H1 (cell line): ENCODE results near the gene DCAF15. TPM values are rescaled to one million over a fixed set of nuclear protein-coding genes. Genes with fewer than 3 reads are reported as not detected.

Experiments
- ASH2L ChIP-seq: fragments of 200-600, 300-600 bp; sonication (generic); IDR thresholded peaks from one replicate; pipeline ENCODE4 v1.7.1; 2017; ENCODE audit warnings: low read length
- BCL11A ChIP-seq, 2 experiments: IDR thresholded peaks; one replicate each; pipeline ENCODE4 v1.6.1; 2011; ENCODE audit warnings: low read depth in 2 of 2, low read length in 2 of 2, mild to moderate bottlenecking in 2 of 2
- BRCA1 ChIP-seq: IDR thresholded peaks from 2 replicates; pipeline ENCODE4 v1.6.1; 2012; ENCODE audit warnings: low read depth, low read length, improper control_type of control experiment
- CHD7 ChIP-seq: fragments of 300-600 bp; sonication (generic); IDR thresholded peaks from 2 replicates; pipeline ENCODE4 v1.7.1; 2012; ENCODE audit warnings: low read length, moderate library complexity, mild to moderate bottlenecking, inconsistent platforms; ENCODE audit not compliant: insufficient replicate concordance
- EZH2 ChIP-seq: fragments of 200-600 bp; sonication (generic); IDR thresholded peaks from 2 replicates; pipeline ENCODE4 v1.7.1; 2012; ENCODE audit warnings: low read depth, mild to moderate bottlenecking, moderate library complexity, low read length, inconsistent platforms; ENCODE audit not compliant: severe bottlenecking
- FOSL1 ChIP-seq: IDR thresholded peaks from 2 replicates; pipeline ENCODE4 v1.6.1; 2011; ENCODE audit warnings: mild to moderate bottlenecking, low read depth, low read length, moderate library complexity; ENCODE audit not compliant: insufficient read depth
- SP2 ChIP-seq: IDR thresholded peaks from 2 replicates; pipeline ENCODE4 v1.6.1; 2012; ENCODE audit warnings: mild to moderate bottlenecking, low read length, inconsistent platforms
- TEAD4 ChIP-seq: IDR thresholded peaks from 2 replicates; pipeline ENCODE4 v1.6.1; 2012; ENCODE audit warnings: low read depth, low read length, inconsistent platforms, mixed read lengths
- polyA plus RNA-seq, 7 experiments: library from polyadenylated mRNA; depleted of rRNA in 3 of 7; stranded (reverse) in 5 of 7; unstranded in 2 of 7; fragments of >200 nt in 5 of 7; fragments of 200-250 nt in 2 of 7; gene quantifications; 1 replicate in 5 of 7; 2 replicates in 1 of 7; 4 replicates in 1 of 7; pipeline versions ENCODE4 v1.2.1 to v1.2.3, GENCODE V29; 2011 to 2013; ENCODE audit warnings: missing spikeins in 2 of 7, mixed read lengths in 2 of 7
- total RNA-seq: library from RNA; stranded (reverse); fragmentation: NEBNext Ultra II Directional; extraction: Animal tissue kit (Norgen Biotek cat#: 25700); gene quantifications from 2 replicates; pipeline ENCODE4 v1.2.1, GENCODE V29; 2021

The DCAF15 gene
- total and polyA plus RNA-seq, 2 of the 8 experiments (the other 6 are each of a cell fraction or from before 2014, with no cell fraction given): 68.7 to 80.8 TPM

GRCh38 chr19:13958043-13958442 lies 5.7 kb downstream of the DCAF15 start (continued):
- TF ChIP-seq CHD7: no peak
- no peak for TF ChIP-seq FOSL1
- no peak for TF ChIP-seq TEAD4
- no peak for TF ChIP-seq BCL11A (IDR thresholded peaks at IDR 0.05; ENCODE audit: low read depth in 2 of 2, low read length in 2 of 2)
- TF ChIP-seq SP2: no peak
- TF ChIP-seq EZH2: no peak
- TF ChIP-seq ASH2L: no peak
- TF ChIP-seq BRCA1: no peak
- TF ChIP-seq, all 59 proteins: peak for 0
